GM04503 (cell line): ENCODE measurements around the gene PAPPA2.
"Not testable (repeated sequence)": the region's sequence is repeated elsewhere in the genome, so short reads cannot be mapped to it uniquely, and the experiment has no call there.

Source experiments
- DNase-seq: peaks from one replicate; pipeline ENCODE4 v3.0.0-alpha.2; 2012; ENCODE audit warnings: low read depth

PAPPA2 gene

GRCh38 chr1:176462674-176463378, at the start of gene PAPPA2:
Gene PAPPA2, plus strand, starts transcription at chr1:176463175. Its CDS starts 93,148 bp downstream, at chr1:176556323.
- no peak for DNase-seq

- DNase-seq: no peak
Measured at GRCh38 chr1:176416777-176417176, 46.2 kb upstream of the PAPPA2 start.

GRCh38 chr1:176419608-176420007, 43.4 kb upstream of the PAPPA2 start:
- not testable (repeated sequence) for DNase-seq

GRCh38 chr1:176434234-176434633, 28.7 kb upstream of the PAPPA2 start:
- no peak for DNase-seq

- no peak for DNase-seq
Measured at GRCh38 chr1:176436251-176436650, 26.7 kb upstream of the PAPPA2 start.

- no peak for DNase-seq
Measured at GRCh38 chr1:176440176-176440575, 22.8 kb upstream of the PAPPA2 start.

GRCh38 chr1:176444286-176444685, 18.7 kb upstream of the PAPPA2 start:
- DNase-seq: no peak

- no peak for DNase-seq
Measured at GRCh38 chr1:176445402-176445801, 17.6 kb upstream of the PAPPA2 start.

GRCh38 chr1:176448340-176448739, 14.6 kb upstream of the PAPPA2 start:
- DNase-seq: no peak

GRCh38 chr1:176450526-176450925, 12.4 kb upstream of the PAPPA2 start:
- no peak for DNase-seq

GRCh38 chr1:176451741-176452140, 11.2 kb upstream of the PAPPA2 start:
- DNase-seq: not testable (repeated sequence)

GRCh38 chr1:176456795-176457194, 6.2 kb upstream of the PAPPA2 start:
- no peak for DNase-seq

GRCh38 chr1:176460544-176461336, 2.2 kb upstream of the PAPPA2 start:
- no peak for DNase-seq

GRCh38 chr1:176461576-176461975, 1.4 kb upstream of the PAPPA2 start:
- no peak for DNase-seq

GRCh38 chr1:176466514-176466913, 3.5 kb downstream of the PAPPA2 start:
- no peak for DNase-seq

- DNase-seq: no peak
Measured at GRCh38 chr1:176469450-176470010, 6.6 kb downstream of the PAPPA2 start.

- DNase-seq: no peak
Measured at GRCh38 chr1:176471338-176472121, 8.6 kb downstream of the PAPPA2 start.

GRCh38 chr1:176479971-176480370, 17.0 kb downstream of the PAPPA2 start:
- no peak for DNase-seq

- no peak for DNase-seq
Measured at GRCh38 chr1:176480750-176481149, 17.8 kb downstream of the PAPPA2 start.

GRCh38 chr1:176485083-176485482, 22.1 kb downstream of the PAPPA2 start:
- no peak for DNase-seq

GRCh38 chr1:176494436-176494835, 31.5 kb downstream of the PAPPA2 start:
- DNase-seq: no peak

- DNase-seq: no peak
Measured at GRCh38 chr1:176499671-176500070, 36.7 kb downstream of the PAPPA2 start.
